GM15510 (cell line): ENCODE results near the gene PROX2.

Experiments
- POLR2A ChIP-seq: IDR thresholded peaks from 3 replicates; pipeline ENCODE4 v1.6.1; 2011; ENCODE audit warnings: borderline replicate concordance; ENCODE audit not compliant: insufficient read length; ENCODE audit errors: extremely low read depth

The PROX2 gene

GRCh38 chr14:74846968-74847665 lies 28.8 kb downstream of the PROX2 start:
- TF ChIP-seq POLR2A = no peak

DNA sequence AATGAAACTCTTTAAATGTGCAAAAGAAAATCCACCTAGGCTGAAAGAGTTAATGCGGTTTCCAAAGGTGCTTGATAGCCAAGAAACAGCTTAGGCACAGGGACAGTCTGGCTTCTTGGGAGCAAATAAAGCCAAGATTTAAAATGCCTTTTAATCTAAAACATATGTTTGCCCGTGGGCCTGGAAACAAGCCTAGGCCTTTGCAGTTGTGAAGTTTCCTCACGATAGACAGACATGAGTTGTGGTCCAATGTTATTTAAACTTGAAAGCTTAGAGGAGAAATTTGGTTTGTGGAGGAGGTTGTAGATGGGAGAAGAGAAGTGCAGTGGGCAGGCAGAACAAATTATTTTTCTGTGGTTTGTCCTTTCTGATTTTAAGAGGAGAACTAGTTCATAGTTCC lies 29.8 kb downstream of the PROX2 start:
- no peak for TF ChIP-seq POLR2A

DNA sequence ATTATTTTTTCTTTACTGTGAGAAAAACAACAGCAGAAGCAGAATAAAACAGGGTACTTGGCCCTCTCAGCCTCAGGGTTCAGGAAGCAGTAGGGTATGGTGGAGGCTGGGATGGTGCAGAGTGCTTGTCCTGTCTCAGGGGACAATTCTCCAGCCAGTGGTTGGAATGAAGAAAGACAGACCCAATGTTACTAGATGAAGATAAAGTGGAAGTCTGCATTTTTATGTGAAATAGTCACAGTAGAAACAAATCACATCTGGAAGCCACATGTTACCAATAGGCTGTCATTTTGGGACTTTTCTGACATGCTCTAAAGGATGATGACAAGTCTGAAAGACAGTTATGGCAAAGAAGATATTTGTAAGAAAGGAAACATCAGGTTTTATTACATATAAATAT lies 32.3 kb downstream of the PROX2 start:
- no peak for TF ChIP-seq POLR2A

GRCh38 chr14:74841230-74842207 lies 34.4 kb downstream of the PROX2 start:
- no peak for TF ChIP-seq POLR2A

DNA sequence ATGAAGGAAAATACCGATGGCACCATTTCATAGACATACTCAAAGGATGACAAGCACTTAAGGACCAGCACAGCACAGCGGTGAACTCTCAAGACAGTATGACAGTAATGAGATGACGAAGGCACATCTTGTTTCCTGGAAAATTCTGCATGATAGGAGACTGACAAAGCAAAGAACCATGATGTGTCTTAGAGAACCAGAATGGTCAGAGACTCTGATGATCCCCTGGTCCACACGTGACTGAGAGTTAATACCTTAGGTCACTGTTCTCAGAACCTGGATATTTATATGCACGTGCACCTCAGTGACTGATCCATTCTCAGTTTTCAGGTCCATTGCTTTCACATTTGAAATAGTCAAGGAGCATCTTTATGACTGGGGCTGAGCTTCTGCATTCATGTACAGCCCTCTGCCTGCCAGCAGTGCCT lies 35.3 kb downstream of the PROX2 start:
- no peak for TF ChIP-seq POLR2A

DNA sequence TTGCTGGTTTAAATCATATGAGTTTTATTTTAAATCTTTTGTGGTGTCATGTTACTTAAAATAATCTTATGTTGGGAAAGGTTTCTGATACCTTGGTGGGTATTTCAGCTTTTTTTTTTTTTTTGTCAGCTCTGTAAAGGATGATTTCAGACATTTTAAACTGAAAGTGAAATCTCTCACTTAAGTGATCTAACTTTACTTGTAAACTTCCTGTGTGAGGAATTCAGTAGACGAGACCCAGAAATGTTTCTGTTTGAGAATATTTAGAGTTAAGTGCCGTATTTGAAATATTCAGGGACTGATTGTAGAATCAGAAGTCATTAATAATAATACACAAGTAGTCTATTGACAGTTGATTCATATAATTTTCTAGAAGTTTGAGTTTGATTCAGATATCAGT lies 37.8 kb downstream of the PROX2 start:
- TF ChIP-seq POLR2A = no peak

DNA sequence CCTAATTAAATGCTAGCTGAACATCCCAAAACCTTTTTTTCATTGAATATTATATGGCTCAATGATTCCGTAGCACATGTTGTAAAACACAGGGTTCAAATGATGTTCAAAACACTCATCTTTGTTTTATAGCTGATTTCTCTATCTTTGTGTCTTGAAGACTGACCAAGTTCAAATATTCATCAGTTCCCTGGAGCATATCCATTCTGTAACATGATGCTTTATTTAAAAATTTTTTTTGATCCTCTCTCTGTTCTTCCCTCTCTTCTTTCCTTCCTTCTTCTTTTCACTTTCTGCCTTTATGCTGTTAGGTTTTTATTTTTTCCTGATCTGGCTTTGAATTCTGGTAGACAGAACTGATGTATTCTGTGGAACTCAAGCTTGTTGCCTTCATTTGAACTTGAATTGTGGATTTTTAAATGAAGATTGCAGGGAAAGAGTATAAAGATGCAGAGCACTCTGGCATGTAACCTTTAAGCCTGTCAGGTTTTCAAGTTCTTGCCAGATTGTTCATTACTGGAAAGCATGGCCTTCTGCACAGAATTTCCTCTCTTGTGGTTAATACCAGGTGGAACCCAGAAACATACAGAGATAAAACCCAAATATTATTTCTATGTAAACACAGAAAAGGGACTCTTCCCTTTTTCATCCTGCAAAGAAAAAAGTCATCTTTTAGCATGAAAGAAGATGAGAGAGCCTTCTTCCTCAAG lies 39.5 kb downstream of the PROX2 start:
- TF ChIP-seq POLR2A = no peak

DNA sequence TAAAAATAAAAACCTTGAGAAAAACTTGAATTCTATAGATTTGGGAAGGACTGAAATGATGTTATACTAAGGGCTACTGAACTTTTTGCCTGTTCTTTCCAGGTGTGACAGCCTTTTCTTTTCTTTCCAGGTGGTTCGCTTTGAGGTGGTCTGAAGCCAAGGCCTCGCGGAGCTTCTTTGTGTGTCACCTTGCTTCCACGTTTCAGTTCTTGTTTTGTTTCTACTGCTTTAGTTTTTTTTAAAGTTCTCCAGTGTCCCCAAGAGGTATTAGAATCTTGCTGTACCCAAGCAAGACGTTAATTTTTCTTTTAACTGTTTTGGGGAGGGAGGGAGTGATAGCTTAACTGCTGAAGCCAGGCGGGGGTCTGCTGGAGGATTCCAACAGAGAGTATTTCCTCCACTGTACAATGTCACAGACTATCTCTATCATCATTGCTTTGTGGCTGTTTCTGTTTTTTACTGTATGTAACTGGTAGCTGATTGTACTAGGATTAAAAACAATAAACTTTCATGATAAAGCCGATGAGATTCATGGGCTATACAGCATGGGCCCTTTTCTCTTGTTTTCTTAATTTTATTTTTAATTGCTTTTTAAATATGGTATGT lies 40.2 kb downstream of the PROX2 start:
- no peak for TF ChIP-seq POLR2A

GRCh38 chr14:74834692-74835392 lies 41.1 kb downstream of the PROX2 start:
- no peak for TF ChIP-seq POLR2A

DNA sequence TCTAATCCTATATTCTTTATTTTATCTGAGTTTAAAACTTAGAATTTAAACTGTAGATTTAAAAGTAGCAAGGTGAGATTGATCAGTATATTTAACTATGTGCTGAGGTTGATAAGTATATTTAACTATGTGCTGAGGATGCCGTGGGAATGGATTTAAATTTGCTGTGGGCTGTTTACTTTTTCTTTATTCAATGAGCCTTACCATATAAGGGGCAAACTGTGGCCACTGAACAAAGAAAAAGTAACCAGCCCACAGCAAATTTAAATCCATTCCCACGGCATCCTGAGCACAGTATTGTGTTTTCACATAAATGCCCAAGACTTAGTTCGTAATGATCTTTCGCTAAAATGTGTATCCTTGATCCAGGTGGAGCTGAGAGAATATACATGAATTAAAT lies 43.1 kb downstream of the PROX2 start:
- TF ChIP-seq POLR2A = no peak

DNA sequence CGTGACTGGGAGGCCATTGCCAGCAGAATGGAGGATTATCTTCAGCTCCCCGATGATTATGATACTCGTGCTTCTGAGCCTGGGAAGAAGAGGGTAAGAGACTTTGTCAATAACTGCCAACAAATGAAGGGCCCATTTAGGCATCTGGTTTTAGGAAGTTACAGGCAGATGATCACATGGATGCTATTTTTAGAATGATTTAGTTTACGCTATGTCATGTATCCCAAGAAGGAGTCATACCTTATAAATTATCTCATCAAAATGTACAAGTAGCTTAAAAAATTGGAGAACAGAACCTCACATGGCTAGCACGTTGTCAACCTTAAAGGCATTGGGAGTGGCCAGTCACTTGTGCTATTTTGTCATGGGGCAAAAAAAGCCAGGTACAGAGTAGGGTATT lies 46.7 kb downstream of the PROX2 start:
- no peak for TF ChIP-seq POLR2A

DNA sequence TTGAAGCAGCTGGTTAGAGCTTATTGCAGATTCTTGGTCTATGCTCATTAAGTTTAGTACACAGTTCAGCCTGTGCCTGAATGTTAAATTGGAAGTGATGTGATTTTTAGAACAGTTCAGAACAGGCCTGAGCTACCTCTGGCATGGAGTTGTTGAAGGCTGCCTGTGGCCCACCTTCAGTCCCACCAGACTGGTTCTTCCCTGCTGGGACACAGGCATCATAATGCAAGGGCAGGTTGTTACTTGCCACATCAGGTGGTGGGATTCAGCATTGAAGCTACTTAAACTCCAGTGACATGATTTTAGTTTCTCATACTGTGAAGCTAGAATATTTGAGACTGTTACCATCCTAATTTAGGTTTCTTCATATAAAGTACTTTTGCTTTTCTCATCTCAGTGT lies 49.4 kb downstream of the PROX2 start:
- no peak for TF ChIP-seq POLR2A
